Measurements from ENCODE around the gene TMEM63A.

TMEM63A gene

GRCh38 chr1:225871359-225872074, 10.7 kb downstream of the TMEM63A start:
- no peak for TF ChIP-seq CTCF (IDR thresholded peaks at IDR 0.05; ENCODE audit: low read depth, low read length)
- H3K4me3 ChIP-seq (ENCODE audit: low read depth, low read length), result no peak overlapping the region

GRCh38 chr1:225870911-225871310, 11.3 kb downstream of the TMEM63A start:
- no peak for TF ChIP-seq CTCF (IDR thresholded peaks at IDR 0.05; ENCODE audit: low read depth, low read length)
- no peak overlapping the region for H3K4me3 ChIP-seq (ENCODE audit: low read depth, low read length)

- no peak overlapping the region for H3K4me3 ChIP-seq (ENCODE audit: low read depth, low read length)
- no peak for TF ChIP-seq CTCF (IDR thresholded peaks at IDR 0.05; ENCODE audit: low read depth, low read length)
Observed at GRCh38 chr1:225868631-225869330, 13.4 kb downstream of the TMEM63A start.

- H3K4me3 ChIP-seq (ENCODE audit: low read depth, low read length), result no peak overlapping the region
- no peak for TF ChIP-seq CTCF (IDR thresholded peaks at IDR 0.05; ENCODE audit: low read depth, low read length)
Observed at GRCh38 chr1:225866981-225867380, 15.2 kb downstream of the TMEM63A start.

- TF ChIP-seq CTCF (IDR thresholded peaks at IDR 0.05; ENCODE audit: low read depth, low read length), result no peak
- H3K4me3 ChIP-seq (ENCODE audit: low read depth, low read length), result no peak overlapping the region
Observed at GRCh38 chr1:225866061-225866837, 15.9 kb downstream of the TMEM63A start.

- TF ChIP-seq CTCF (IDR thresholded peaks at IDR 0.05; ENCODE audit: low read depth, low read length), result no peak
- H3K4me3 ChIP-seq (ENCODE audit: low read depth, low read length), result no peak overlapping the region
Observed at GRCh38 chr1:225865514-225865913, 16.7 kb downstream of the TMEM63A start.
